ENCODE results near the gene XXYLT1.

The XXYLT1 gene

DNA sequence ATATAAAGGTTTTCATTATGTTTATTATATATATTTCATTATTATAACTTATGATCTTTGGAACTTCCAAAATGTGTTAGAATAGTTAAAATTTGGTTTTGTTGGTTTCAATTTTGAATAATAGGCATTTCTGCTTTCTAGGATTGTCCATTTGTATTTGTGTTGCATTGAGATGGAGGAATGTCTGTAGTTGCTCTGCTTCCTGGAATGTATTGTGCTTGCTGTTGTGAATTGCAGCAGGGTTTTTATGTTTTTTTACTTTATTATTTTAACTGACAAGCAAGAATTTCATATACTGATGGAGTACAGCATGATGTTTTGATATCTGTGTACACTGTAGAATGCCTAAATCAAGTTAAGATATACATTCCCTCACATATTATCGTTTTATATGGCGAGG is 247.4 kb downstream of the XXYLT1 start:
- Histone ChIP-seq H4K20me1 (ENCODE audit: low read depth, low read length) (no peaks in the 10 kb centered on the region), H3K27me3 (ENCODE audit: low read length) (no peaks in the 10 kb centered on the region), H3K79me2 (ENCODE audit: insufficient read depth, low read length) (no peaks in the 10 kb centered on the region), H3K9me3 (ENCODE audit: insufficient read depth, low read length) (no peaks in the 10 kb centered on the region), H3K4me2 (ENCODE audit: low read depth, low read length, poor library complexity, severe bottlenecking) (no peak overlapping the region), H3K9ac (ENCODE audit: low read length) (no peak overlapping the region), H3K27ac (ENCODE audit: low read depth, low read length) (no peak overlapping the region), H3K36me3 (ENCODE audit: low read length) (no peaks in the 10 kb centered on the region), H3F3A (ENCODE audit: insufficient read depth) (no peaks in the 10 kb centered on the region), H3K4me3 (ENCODE audit: insufficient read depth, low read length, poor library complexity, severe bottlenecking) (no peak overlapping the region), H3K9me2 (replicated peaks; ENCODE audit: insufficient read depth, low read length) (no peaks in the 10 kb centered on the region), H2AFZ (ENCODE audit: low read depth, low read length, severe bottlenecking) (no peak overlapping the region)
- TF ChIP-seq, protein P1, sequence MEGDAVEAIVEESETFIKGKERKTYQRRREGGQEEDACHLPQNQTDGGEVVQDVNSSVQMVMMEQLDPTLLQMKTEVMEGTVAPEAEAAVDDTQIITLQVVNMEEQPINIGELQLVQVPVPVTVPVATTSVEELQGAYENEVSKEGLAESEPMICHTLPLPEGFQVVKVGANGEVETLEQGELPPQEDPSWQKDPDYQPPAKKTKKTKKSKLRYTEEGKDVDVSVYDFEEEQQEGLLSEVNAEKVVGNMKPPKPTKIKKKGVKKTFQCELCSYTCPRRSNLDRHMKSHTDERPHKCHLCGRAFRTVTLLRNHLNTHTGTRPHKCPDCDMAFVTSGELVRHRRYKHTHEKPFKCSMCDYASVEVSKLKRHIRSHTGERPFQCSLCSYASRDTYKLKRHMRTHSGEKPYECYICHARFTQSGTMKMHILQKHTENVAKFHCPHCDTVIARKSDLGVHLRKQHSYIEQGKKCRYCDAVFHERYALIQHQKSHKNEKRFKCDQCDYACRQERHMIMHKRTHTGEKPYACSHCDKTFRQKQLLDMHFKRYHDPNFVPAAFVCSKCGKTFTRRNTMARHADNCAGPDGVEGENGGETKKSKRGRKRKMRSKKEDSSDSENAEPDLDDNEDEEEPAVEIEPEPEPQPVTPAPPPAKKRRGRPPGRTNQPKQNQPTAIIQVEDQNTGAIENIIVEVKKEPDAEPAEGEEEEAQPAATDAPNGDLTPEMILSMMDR (IDR thresholded peaks at IDR 0.05; ENCODE audit: insufficient read depth, low read length, poor library complexity, severe bottlenecking), result no peak
- TF ChIP-seq EZH2phosphoT487 (conservative IDR thresholded peaks at IDR 0.05; ENCODE audit: low read length), result no peak

DNA sequence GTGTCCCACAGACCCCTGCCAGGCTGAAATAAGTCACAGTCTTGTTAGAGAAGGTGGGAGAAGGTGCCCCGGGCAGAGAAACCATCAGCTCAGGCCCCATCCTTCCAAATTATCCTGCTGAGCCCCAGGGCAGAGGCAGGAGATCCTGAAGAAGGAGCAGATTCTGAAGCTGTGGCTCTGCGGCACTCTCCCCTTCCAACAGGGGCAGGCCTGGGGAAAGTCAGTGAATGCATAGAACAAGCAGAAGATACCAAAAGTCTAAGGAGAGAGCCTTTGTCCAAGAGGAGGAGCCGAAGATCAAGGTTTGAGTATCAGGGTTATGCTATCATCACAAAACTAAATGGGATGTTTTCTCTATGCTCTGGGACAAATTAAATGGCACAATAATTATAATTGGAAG is 249.3 kb downstream of the XXYLT1 start:
- H3K9me2 ChIP-seq (replicated peaks; ENCODE audit: insufficient read depth, low read length), result no peaks in the 10 kb centered on the region
- no peak overlapping the region for H2AFZ ChIP-seq (ENCODE audit: low read depth, low read length, severe bottlenecking)
- H3F3A ChIP-seq (ENCODE audit: insufficient read depth), result no peaks in the 10 kb centered on the region

DNA sequence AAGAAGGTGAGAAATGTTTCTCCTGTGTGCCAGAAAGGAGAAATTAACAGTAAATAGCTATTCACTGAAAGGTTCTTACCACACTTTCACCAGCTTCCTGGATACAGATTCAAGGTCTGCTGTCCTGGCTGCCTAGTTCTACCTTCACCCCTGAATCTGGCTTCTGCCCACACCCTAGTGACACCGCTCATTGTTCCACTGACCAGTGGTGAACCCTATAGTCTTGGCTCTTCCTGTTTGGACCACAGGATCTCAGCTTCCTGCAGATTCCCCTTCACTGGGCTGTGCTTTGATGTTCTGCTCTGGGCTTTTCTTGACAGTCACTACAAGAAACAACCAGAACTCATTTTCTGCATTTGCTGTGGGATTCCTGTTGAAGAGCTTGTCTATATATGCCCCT is 250.0 kb downstream of the XXYLT1 start:
- H3K27me3 ChIP-seq (ENCODE audit: low read length), result no peaks in the 10 kb centered on the region
- H3K9me2 ChIP-seq (replicated peaks; ENCODE audit: insufficient read depth, low read length), result no peaks in the 10 kb centered on the region
- H3K9ac ChIP-seq (ENCODE audit: low read length), result no peak overlapping the region
- no peaks in the 10 kb centered on the region for H3K36me3 ChIP-seq (ENCODE audit: low read length)
- H3K27ac ChIP-seq (ENCODE audit: low read depth, low read length), result no peak overlapping the region
- no peaks in the 10 kb centered on the region for H4K20me1 ChIP-seq (ENCODE audit: low read depth, low read length)
- H3F3A ChIP-seq (ENCODE audit: insufficient read depth), result no peaks in the 10 kb centered on the region
- no peaks in the 10 kb centered on the region for H3K9me3 ChIP-seq (ENCODE audit: insufficient read depth, low read length)
- TF ChIP-seq EZH2phosphoT487 (conservative IDR thresholded peaks at IDR 0.05; ENCODE audit: low read length), result no peak
- TF ChIP-seq, protein P1 (IDR thresholded peaks at IDR 0.05; ENCODE audit: insufficient read depth, low read length, poor library complexity, severe bottlenecking), result no peak
- no peak overlapping the region for H3K4me2 ChIP-seq (ENCODE audit: low read depth, low read length, poor library complexity, severe bottlenecking)
- no peak overlapping the region for H2AFZ ChIP-seq (ENCODE audit: low read depth, low read length, severe bottlenecking)
- no peak overlapping the region for H3K4me3 ChIP-seq (ENCODE audit: insufficient read depth, low read length, poor library complexity, severe bottlenecking)
- H3K79me2 ChIP-seq (ENCODE audit: insufficient read depth, low read length), result no peaks in the 10 kb centered on the region

More for the DNA sequence above, 249.3 kb downstream of the XXYLT1 start:
- Histone ChIP-seq H3K4me3 (ENCODE audit: insufficient read depth, low read length, poor library complexity, severe bottlenecking) (no peak overlapping the region), H3K36me3 (ENCODE audit: low read length) (no peaks in the 10 kb centered on the region), H3K9me3 (ENCODE audit: insufficient read depth, low read length) (no peaks in the 10 kb centered on the region), H3K79me2 (ENCODE audit: insufficient read depth, low read length) (no peaks in the 10 kb centered on the region), H3K27me3 (ENCODE audit: low read length) (no peaks in the 10 kb centered on the region), H4K20me1 (ENCODE audit: low read depth, low read length) (no peaks in the 10 kb centered on the region), H3K9ac (ENCODE audit: low read length) (no peak overlapping the region), H3K4me2 (ENCODE audit: low read depth, low read length, poor library complexity, severe bottlenecking) (no peak overlapping the region), H3K27ac (ENCODE audit: low read depth, low read length) (no peak overlapping the region)
- TF ChIP-seq, protein P1 (IDR thresholded peaks at IDR 0.05; ENCODE audit: insufficient read depth, low read length, poor library complexity, severe bottlenecking), result no peak
- no peak for TF ChIP-seq EZH2phosphoT487 (conservative IDR thresholded peaks at IDR 0.05; ENCODE audit: low read length)

All from SU-DHL-6 (cell line).